Measurements from ENCODE around the gene TACC2.

DNA sequence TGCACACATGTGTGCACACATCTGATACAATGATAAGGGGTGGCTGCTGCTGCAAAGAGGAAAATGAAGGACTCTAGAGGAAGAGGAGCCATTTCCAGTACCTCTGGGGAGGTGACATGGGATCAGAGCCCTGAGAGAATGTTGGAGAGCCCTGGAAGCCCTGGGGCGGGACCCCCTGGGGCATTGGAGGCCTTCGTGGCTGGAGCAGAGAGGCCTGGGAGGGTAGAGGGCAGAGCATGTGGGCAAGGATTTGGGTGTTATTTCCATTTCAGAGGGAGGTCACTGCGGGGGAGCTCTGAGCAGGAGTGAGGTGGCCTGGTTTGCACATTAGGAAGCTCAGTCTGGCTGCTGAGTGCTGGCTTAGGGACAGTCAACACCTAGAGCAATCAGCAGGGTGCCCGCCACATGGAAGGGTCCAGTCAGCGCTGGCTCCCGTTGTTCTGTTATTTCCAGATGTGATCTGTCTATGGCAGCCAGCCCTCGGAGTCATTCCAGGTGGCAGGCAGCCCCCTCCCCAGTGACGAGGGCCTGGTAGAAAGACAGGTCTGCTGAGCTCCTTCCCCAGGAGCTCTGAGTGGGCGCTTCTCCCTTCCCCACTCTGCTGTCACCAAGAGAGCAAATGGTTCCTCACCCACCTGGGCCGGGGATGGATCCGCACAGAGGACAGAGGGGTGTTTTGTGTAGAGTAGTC lies 258.0 kb downstream of the TACC2 start:
- TF ChIP-seq, protein P1, sequence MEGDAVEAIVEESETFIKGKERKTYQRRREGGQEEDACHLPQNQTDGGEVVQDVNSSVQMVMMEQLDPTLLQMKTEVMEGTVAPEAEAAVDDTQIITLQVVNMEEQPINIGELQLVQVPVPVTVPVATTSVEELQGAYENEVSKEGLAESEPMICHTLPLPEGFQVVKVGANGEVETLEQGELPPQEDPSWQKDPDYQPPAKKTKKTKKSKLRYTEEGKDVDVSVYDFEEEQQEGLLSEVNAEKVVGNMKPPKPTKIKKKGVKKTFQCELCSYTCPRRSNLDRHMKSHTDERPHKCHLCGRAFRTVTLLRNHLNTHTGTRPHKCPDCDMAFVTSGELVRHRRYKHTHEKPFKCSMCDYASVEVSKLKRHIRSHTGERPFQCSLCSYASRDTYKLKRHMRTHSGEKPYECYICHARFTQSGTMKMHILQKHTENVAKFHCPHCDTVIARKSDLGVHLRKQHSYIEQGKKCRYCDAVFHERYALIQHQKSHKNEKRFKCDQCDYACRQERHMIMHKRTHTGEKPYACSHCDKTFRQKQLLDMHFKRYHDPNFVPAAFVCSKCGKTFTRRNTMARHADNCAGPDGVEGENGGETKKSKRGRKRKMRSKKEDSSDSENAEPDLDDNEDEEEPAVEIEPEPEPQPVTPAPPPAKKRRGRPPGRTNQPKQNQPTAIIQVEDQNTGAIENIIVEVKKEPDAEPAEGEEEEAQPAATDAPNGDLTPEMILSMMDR (IDR thresholded peaks at IDR 0.05), result no peak
- no peak for TF ChIP-seq POLR2A (IDR thresholded peaks at IDR 0.05)

All from thyroid gland (tissue), 4 donors.